Measurements from ENCODE around the gene TPP2. TPM values are rescaled to one million over a fixed set of nuclear protein-coding genes. Genes with fewer than 3 reads are reported as not detected.

The TPP2 gene
- total RNA-seq, 1 donor from 2014 or later: 85.8 TPM

GRCh38 chr13:102651392-102651791, 54.6 kb downstream of the TPP2 start:
- intact Hi-C loops (cut with micrococcal nuclease): loop anchor here (2.0 kb wide), 1 partner anchor 15 kb away; no protein-coding TSS in a partner anchor

GRCh38 chr13:102651892-102652291, 55.1 kb downstream of the TPP2 start:
- intact Hi-C loops (cut with micrococcal nuclease): loop anchor here (2.0 kb wide), 1 partner anchor 15 kb away; no protein-coding TSS in a partner anchor

- intact Hi-C loops (cut with micrococcal nuclease): no loop called here
Measured at GRCh38 chr13:102654756-102655155, 58.0 kb downstream of the TPP2 start.

- intact Hi-C loops (cut with micrococcal nuclease): loop anchor here (1.0 to 2.0 kb wide), 2 partner anchors 65 to 77 kb away; no protein-coding TSS in a partner anchor
Measured at GRCh38 chr13:102657630-102658029, 60.8 kb downstream of the TPP2 start.

- intact Hi-C loops (cut with micrococcal nuclease): no loop called here
Measured at GRCh38 chr13:102658660-102659059, 61.9 kb downstream of the TPP2 start.

GRCh38 chr13:102659168-102659713, 62.5 kb downstream of the TPP2 start:
- intact Hi-C loops (cut with micrococcal nuclease): no loop called here

- intact Hi-C loops (cut with micrococcal nuclease): loop anchor here (2.0 kb wide), 1 partner anchor 16 kb away; no protein-coding TSS in a partner anchor
Measured at GRCh38 chr13:102667023-102667422, 70.2 kb downstream of the TPP2 start.

GRCh38 chr13:102667911-102668310, 71.1 kb downstream of the TPP2 start:
- intact Hi-C loops (cut with micrococcal nuclease): loop anchor here (2.0 kb wide), 1 partner anchor 17 kb away; no protein-coding TSS in a partner anchor

GRCh38 chr13:102670130-102670529, 73.3 kb downstream of the TPP2 start:
- intact Hi-C loops (cut with micrococcal nuclease): no loop called here

- intact Hi-C loops (cut with micrococcal nuclease): no loop called here
Measured at GRCh38 chr13:102675115-102675514, 78.3 kb downstream of the TPP2 start.

- intact Hi-C loops (cut with micrococcal nuclease): no loop called here
Measured at GRCh38 chr13:102677122-102677521, 80.3 kb downstream of the TPP2 start.

- intact Hi-C loops (cut with micrococcal nuclease): no loop called here
Measured at GRCh38 chr13:102678339-102679107, 81.7 kb downstream of the TPP2 start.

GRCh38 chr13:102679449-102680132, 82.8 kb downstream of the TPP2 start:
- intact Hi-C loops (cut with micrococcal nuclease): loop anchor here (2.0 to 5.0 kb wide), 5 partner anchors 43 to 167 kb away; partner anchors contain the start of genes BIVM, ERCC5, POGLUT2 and TEX30

- intact Hi-C loops (cut with micrococcal nuclease): loop anchor here (2.0 to 5.0 kb wide), 5 partner anchors 42 to 167 kb away; partner anchors contain the start of genes BIVM, ERCC5, POGLUT2 and TEX30
Measured at GRCh38 chr13:102680133-102680717, 83.4 kb downstream of the TPP2 start.

GRCh38 chr13:102680842-102681740, 84.3 kb downstream of the TPP2 start:
- intact Hi-C loops (cut with micrococcal nuclease): loop anchor here (1.0 to 5.0 kb wide), 6 partner anchors 41 to 166 kb away; partner anchors contain the start of genes BIVM, ERCC5, POGLUT2 and TEX30

GRCh38 chr13:102682211-102682610, 85.4 kb downstream of the TPP2 start:
- intact Hi-C loops (cut with micrococcal nuclease): loop anchor here (5.0 kb wide), 1 partner anchor 40 kb away; no protein-coding TSS in a partner anchor

- intact Hi-C loops (cut with micrococcal nuclease): loop anchor here (5.0 kb wide), 1 partner anchor 40 kb away; no protein-coding TSS in a partner anchor
Measured at GRCh38 chr13:102682727-102683126, 85.9 kb downstream of the TPP2 start.

- intact Hi-C loops (cut with micrococcal nuclease): loop anchor here (5.0 kb wide), 1 partner anchor 39 kb away; no protein-coding TSS in a partner anchor
Measured at GRCh38 chr13:102683637-102684036, 86.9 kb downstream of the TPP2 start.

GRCh38 chr13:102686024-102686423, 89.2 kb downstream of the TPP2 start:
- intact Hi-C loops (cut with micrococcal nuclease): no loop called here

GRCh38 chr13:102687520-102687919, 90.7 kb downstream of the TPP2 start:
- intact Hi-C loops (cut with micrococcal nuclease): no loop called here

Measured in T-helper 1 cell treated with Interleukin-12 subunit alpha and Interleukin-12 subunit beta and Interleukin-4 antibody, amounts not matched to agents 30 ng/mL and 1 ng/mL, for 36 hours (primary cell).